H1 (cell line): ENCODE measurements around the gene TLE3. TPM values are rescaled to one million over a fixed set of nuclear protein-coding genes. Genes with fewer than 3 reads are reported as not detected.

Source experiments
- CTCF ChIA-PET: fragments of 300-600 bp; sonication (Branson Sonifier 250); formaldehyde crosslinking; loops from one replicate; lab custom pipeline; 2021; ENCODE audit not compliant: partially characterized antibody; lab: Charles Lee
- POLR2A ChIA-PET: fragments of 300-600 bp; sonication (Branson Sonifier 250); formaldehyde crosslinking; loops from one replicate; lab custom pipeline; 2021; ENCODE audit warnings: inconsistent platforms; ENCODE audit not compliant: partially characterized antibody; lab: Charles Lee
- DNase-seq, 2 experiments: peaks; one replicate each; pipeline versions ENCODE4 v3.0.0 to v3.0.0-alpha.2; 2010 to 2022; ENCODE audit warnings: low spot score in 2 of 2, low read depth in 1 of 2, mixed read lengths in 1 of 2
- FAIRE-seq: peaks from 2 replicates; lab custom pipeline; 2011; peaks lifted over from hg19 to GRCh38; lab: Jason Lieb, UNC
- H2AFZ ChIP-seq: 2 replicates; pipeline ENCODE4 v1.8.1; 2012; ENCODE audit warnings: low read length, inconsistent platforms
- H2AK5ac ChIP-seq: 2 replicates; pipeline ENCODE4 v1.6.1; 2013; ENCODE audit warnings: low read depth, low read length
- H2BK120ac ChIP-seq: replicated peaks from 2 replicates; pipeline ENCODE3; 2013; ENCODE audit warnings: low read depth, low read length, inconsistent platforms
- H2BK12ac ChIP-seq: 2 replicates; pipeline ENCODE4 v1.6.1; 2013; ENCODE audit warnings: low read depth, low read length
- H2BK15ac ChIP-seq: 2 replicates; pipeline ENCODE4 v1.6.1; 2013; ENCODE audit warnings: low read length
- H2BK20ac ChIP-seq: 2 replicates; pipeline ENCODE4 v1.6.1; 2013; ENCODE audit warnings: low read length
- H2BK5ac ChIP-seq: 2 replicates; pipeline ENCODE4 v1.6.1; 2013; ENCODE audit warnings: low read depth, low read length
- H3K14ac ChIP-seq: 2 replicates; pipeline ENCODE4 v1.6.1; 2013; ENCODE audit warnings: inconsistent platforms; ENCODE audit not compliant: insufficient read length
- H3K18ac ChIP-seq: 2 replicates; pipeline ENCODE4 v1.6.1; 2013; ENCODE audit warnings: low read length; ENCODE audit errors: extremely low read depth
- H3K23ac ChIP-seq: 2 replicates; pipeline ENCODE4 v1.6.1; 2013; ENCODE audit warnings: inconsistent platforms; ENCODE audit not compliant: insufficient read length
- H3K23me2 ChIP-seq: 2 replicates; pipeline ENCODE4 v1.6.1; 2013; ENCODE audit warnings: low read depth, low read length
- H3K27ac ChIP-seq: 2 replicates; pipeline ENCODE4 v1.6.1; 2011; ENCODE audit warnings: low read depth, low read length, inconsistent platforms
- H3K27me3 ChIP-seq, 4 experiments: replicated peaks in 1 of 4; 1 replicate in 1 of 4; 2 replicates in 3 of 4; pipeline versions ENCODE4 v1.6.1 to v1.8.1; 2011 to 2013; ENCODE audit warnings: low read length in 3 of 4, mild to moderate bottlenecking in 3 of 4, inconsistent platforms in 2 of 4, mixed read lengths in 2 of 4, moderate library complexity in 1 of 4; ENCODE audit not compliant: control insufficient read depth in 3 of 4, insufficient read depth in 3 of 4; ENCODE audit errors: extremely low read depth in 1 of 4
- H3K36me3 ChIP-seq, 4 experiments: 2 replicates each; pipeline versions ENCODE4 v1.6.1 to v1.8.1; 2011 to 2013; ENCODE audit warnings: mild to moderate bottlenecking in 4 of 4, low read length in 3 of 4, moderate library complexity in 2 of 4, control low read depth in 1 of 4, inconsistent platforms in 1 of 4; ENCODE audit not compliant: insufficient read depth in 4 of 4, control insufficient read depth in 2 of 4
- H3K4ac ChIP-seq: replicated peaks from 2 replicates; pipeline ENCODE3; 2013; ENCODE audit warnings: low read length, low read depth, mixed read lengths, inconsistent platforms; ENCODE audit not compliant: insufficient read length
- H3K4me1 ChIP-seq, 4 experiments: replicated peaks in 1 of 4; 1 replicate in 1 of 4; 2 replicates in 3 of 4; pipeline versions ENCODE4 v1.6.1 to v1.8.1; 2011 to 2013; ENCODE audit warnings: low read length in 3 of 4, inconsistent platforms in 2 of 4, mixed read lengths in 1 of 4; ENCODE audit not compliant: insufficient read depth in 4 of 4, control insufficient read depth in 3 of 4
- H3K4me2 ChIP-seq, 2 experiments: 2 replicates each; pipeline versions ENCODE4 v1.6.1 to v1.8.1; 2011 to 2013; ENCODE audit warnings: low read depth in 2 of 2, low read length in 2 of 2, control low read depth in 1 of 2, inconsistent platforms in 1 of 2, mild to moderate bottlenecking in 1 of 2; ENCODE audit not compliant: insufficient read depth in 1 of 2
- H3K4me3 ChIP-seq, 4 experiments: fragments of 200-600, 300-600 bp in 1 of 4; sonication (generic), shearing (Covaris generic), sonication (Bioruptor Twin) in 1 of 4; 2 replicates each; pipeline versions ENCODE4 v1.5.1 to v1.8.1; 2011 to 2016; ENCODE audit warnings: low read length in 4 of 4, low read depth in 3 of 4, control low read depth in 2 of 4, inconsistent platforms in 2 of 4, mild to moderate bottlenecking in 2 of 4, mixed read lengths in 1 of 4, moderate library complexity in 1 of 4; ENCODE audit not compliant: insufficient read depth in 2 of 4; ENCODE audit errors: extremely low read depth in 1 of 4
- H3K56ac ChIP-seq: replicated peaks from 2 replicates; pipeline ENCODE3; 2013; ENCODE audit warnings: low read depth, mild to moderate bottlenecking, mixed read lengths, low read length, inconsistent platforms; ENCODE audit not compliant: insufficient read length
- H3K79me1 ChIP-seq: 2 replicates; pipeline ENCODE4 v1.6.1; 2013; ENCODE audit warnings: low read depth, low read length, control low read depth
- H3K79me2 ChIP-seq, 2 experiments: 2 replicates each; pipeline versions ENCODE4 v1.6.1 to v1.8.1; 2012 to 2013; ENCODE audit warnings: low read length in 2 of 2, mild to moderate bottlenecking in 2 of 2, inconsistent platforms in 1 of 2; ENCODE audit not compliant: insufficient read depth in 2 of 2, control insufficient read depth in 1 of 2
- H3K9ac ChIP-seq, 4 experiments: replicated peaks in 1 of 4; 1 replicate in 1 of 4; 2 replicates in 3 of 4; pipeline versions ENCODE4 v1.6.1 to v1.8.1; 2011 to 2013; ENCODE audit warnings: low read depth in 3 of 4, low read length in 3 of 4, control low read depth in 2 of 4, mild to moderate bottlenecking in 2 of 4, moderate library complexity in 2 of 4, inconsistent platforms in 1 of 4; ENCODE audit errors: extremely low read depth in 1 of 4
- H3K9me3 ChIP-seq, 2 experiments: 2 replicates each; pipeline versions ENCODE4 v1.6.1 to v1.8.1; 2012 to 2013; ENCODE audit warnings: mild to moderate bottlenecking in 2 of 2, moderate library complexity in 2 of 2, control low read depth in 1 of 2, inconsistent platforms in 1 of 2, low read depth in 1 of 2, low read length in 1 of 2, mixed read lengths in 1 of 2; ENCODE audit not compliant: insufficient read depth in 2 of 2
- H4K20me1 ChIP-seq, 2 experiments: replicated peaks in 1 of 2; 2 replicates each; pipeline versions ENCODE3 to v1.8.1; 2011 to 2013; ENCODE audit warnings: inconsistent platforms in 2 of 2, low read length in 2 of 2, mild to moderate bottlenecking in 1 of 2; ENCODE audit not compliant: insufficient read depth in 2 of 2, control insufficient read depth in 1 of 2
- H4K5ac ChIP-seq: 2 replicates; pipeline ENCODE4 v1.6.1; 2013; ENCODE audit warnings: low read length, low read depth, mixed read lengths, inconsistent platforms; ENCODE audit not compliant: insufficient read length
- H4K8ac ChIP-seq: 2 replicates; pipeline ENCODE4 v1.8.0; 2013; ENCODE audit warnings: mild to moderate bottlenecking, moderate library complexity, low read length, inconsistent platforms; ENCODE audit not compliant: insufficient read depth; ENCODE audit errors: extremely low read depth
- H4K91ac ChIP-seq: replicated peaks from 2 replicates; pipeline ENCODE3; 2013; ENCODE audit warnings: low read length, mixed read lengths, inconsistent platforms; ENCODE audit not compliant: insufficient read length
- ASH2L ChIP-seq: fragments of 200-600, 300-600 bp; sonication (generic); IDR thresholded peaks from one replicate; pipeline ENCODE4 v1.7.1; 2017; ENCODE audit warnings: low read length
- BACH1 ChIP-seq: IDR thresholded peaks from 2 replicates; pipeline ENCODE4 v1.6.1; 2012; ENCODE audit warnings: low read length, improper control_type of control experiment
- BCL11A ChIP-seq, 2 experiments: IDR thresholded peaks; one replicate each; pipeline ENCODE4 v1.6.1; 2011; ENCODE audit warnings: low read depth in 2 of 2, low read length in 2 of 2, mild to moderate bottlenecking in 2 of 2
- CBX5 ChIP-seq: fragments of 300-800, 300-1000 bp; sonication (generic); IDR thresholded peaks from 2 replicates; pipeline ENCODE4 v1.7.1; 2016; ENCODE audit warnings: antibody characterized with exemption, low read length, low read depth
- CHD1 ChIP-seq: IDR thresholded peaks from 2 replicates; pipeline ENCODE4 v1.6.1; 2012; ENCODE audit warnings: low read depth, low read length, improper control_type of control experiment
- CTCF ChIP-seq, 3 experiments: IDR thresholded peaks; 1 replicate in 2 of 3; 2 replicates in 1 of 3; pipeline versions ENCODE4 v1.5.1 to v1.6.1; 2011; ENCODE audit warnings: low read length in 3 of 3, mild to moderate bottlenecking in 3 of 3, inconsistent platforms in 2 of 3, low read depth in 1 of 3, moderate library complexity in 1 of 3; ENCODE audit not compliant: insufficient read depth in 1 of 3; ENCODE audit errors: control extremely low read depth in 1 of 3
- RAD21 ChIP-seq, 2 experiments: IDR thresholded peaks in 1 of 2; conservative IDR thresholded peaks in 1 of 2; 2 replicates each; pipeline ENCODE4 v1.6.1; 2011; ENCODE audit warnings: low read depth in 2 of 2, low read length in 2 of 2, improper control_type of control experiment in 1 of 2, inconsistent platforms in 1 of 2, mild to moderate bottlenecking in 1 of 2, moderate library complexity in 1 of 2
- SUZ12 ChIP-seq: fragments of 200-600 bp; sonication (generic); IDR thresholded peaks from 2 replicates; pipeline ENCODE4 v1.6.1; 2012; ENCODE audit warnings: mild to moderate bottlenecking, inconsistent platforms, low read length, moderate library complexity, mixed read lengths
- WGBS, 2 experiments: shearing (Covaris generic) in 1 of 2; methylation state at CpG; one replicate each; pipeline versions ENCODE4 v1.1.6 to v1.1.7; 2013 to 2015; ENCODE audit warnings: low lambda C conversion rate in 2 of 2, mixed read lengths in 2 of 2, inconsistent platforms in 1 of 2, low coverage in 1 of 2, missing lambda C conversion rate in 1 of 2; ENCODE audit not compliant: insufficient replicate concordance in 2 of 2, insufficient coverage in 1 of 2, insufficient read length in 1 of 2; ENCODE audit errors: extremely low coverage in 1 of 2, missing lambda C conversion rate in 1 of 2; 5-methylcytosine and 5-hydroxymethylcytosine counted together
- polyA plus RNA-seq, 7 experiments: library from polyadenylated mRNA; depleted of rRNA in 3 of 7; stranded (reverse) in 5 of 7; unstranded in 2 of 7; fragments of >200 nt in 5 of 7; fragments of 200-250 nt in 2 of 7; gene quantifications; 1 replicate in 5 of 7; 2 replicates in 1 of 7; 4 replicates in 1 of 7; pipeline versions ENCODE4 v1.2.1 to v1.2.3, GENCODE V29; 2011 to 2013; ENCODE audit warnings: missing spikeins in 2 of 7, mixed read lengths in 2 of 7
- total RNA-seq: library from RNA; stranded (reverse); fragmentation: NEBNext Ultra II Directional; extraction: Animal tissue kit (Norgen Biotek cat#: 25700); gene quantifications from 2 replicates; pipeline ENCODE4 v1.2.1, GENCODE V29; 2021

Gene TLE3
- total and polyA plus RNA-seq, 2 of the 8 experiments (the other 6 are each of a cell fraction or from before 2014, with no cell fraction given), result 25.1 to 61.2 TPM

GRCh38 chr15:70140543-70141375 is 43.0 kb upstream of the TLE3 start:
- peak overlapping the region; percentile 88 for H2BK15ac ChIP-seq
- H2BK20ac ChIP-seq, result peak overlapping the region; percentile 76
- H2AFZ ChIP-seq, result no peak overlapping the region
- peak overlapping the region; percentile 55; the same call in 1 of the 2 replicates for H3K27ac ChIP-seq
- no peak overlapping the region for H3K23ac ChIP-seq
- no peaks in the 10 kb centered on the region for H3K79me1 ChIP-seq
- DNase-seq, result peak; percentile 64 to 67
- FAIRE-seq, result peak; percentile 93
- peaks cover 0 to 11% (median 5%) of the 10 kb centered on the region in 4 experiments; a peak in 4 of 7 replicates for H3K27me3 ChIP-seq
- peaks cover 13 to 27% (median 16%) of the 10 kb centered on the region in 4 experiments for H3K4me1 ChIP-seq
- H4K5ac ChIP-seq, result no peak overlapping the region
- ChIA-PET CTCF (interaction anchor here (0.7 to 2.6 kb wide), 22 partner anchors 8 to 666 kb away, joined by 3 to 8 read pairs (median 3); no protein-coding TSS in a partner anchor), POLR2A (interaction anchor here (0.9 to 5.5 kb wide), 8 partner anchors 9 to 56 kb away, joined by 3 to 70 read pairs (median 3); partner anchors contain the start of gene TLE3)
- H3K79me2 ChIP-seq, result no peaks in the 10 kb centered on the region
- H4K8ac ChIP-seq, result no peak overlapping the region
- H2BK12ac ChIP-seq, result 0 out of 2 replicates have a peak overlapping the region, but pooled peaks have one; percentile 78
- H3K36me3 ChIP-seq, result no peaks in the 10 kb centered on the region
- H3K9ac ChIP-seq, result no peak overlapping the region
- H3K56ac ChIP-seq, result no peak overlapping the region
- H2BK120ac ChIP-seq, result no peak overlapping the region
- peak overlapping the region; percentile 10 to 53; a peak in 2 of 4 replicates for H3K4me2 ChIP-seq
- no peak overlapping the region for H3K14ac ChIP-seq
- H4K91ac ChIP-seq, result peak overlapping the region; percentile 1
- no peak overlapping the region for H3K4ac ChIP-seq
- H3K4me3 ChIP-seq, result peak overlapping the region in 2 of 4 experiments; percentile 9 to 17; a peak in 3 of 8 replicates
- H3K23me2 ChIP-seq, result no peaks in the 10 kb centered on the region
- H4K20me1 ChIP-seq, result no peaks in the 10 kb centered on the region
- H2AK5ac ChIP-seq, result 0 out of 2 replicates have a peak overlapping the region, but pooled peaks have one; percentile 83
- peak overlapping the region; percentile 55; the same call in 1 of the 2 replicates for H2BK5ac ChIP-seq
- no peaks in the 10 kb centered on the region for H3K9me3 ChIP-seq
- WGBS, 2 experiments, result 34% methylated on average over 12 of the region's 12 CpGs; no CpG with 5 or more reads in 1 of the 2 experiments
- 0 out of 2 replicates have a peak overlapping the region, but pooled peaks have one; percentile 41 for H3K18ac ChIP-seq
- TF ChIP-seq RAD21 (IDR thresholded peaks at IDR 0.05 in 1 of 2, conservative IDR thresholded peaks at IDR 0.05 in 1 of 2; ENCODE audit: low read depth in 2 of 2, low read length in 2 of 2) (peak; percentile 2 to 29; a peak in 3 of 4 replicates), BACH1 (peak; percentile 87), ASH2L (no peak), SUZ12 (no peak), CHD1 (no peak), BCL11A (IDR thresholded peaks at IDR 0.05; ENCODE audit: low read depth in 2 of 2, low read length in 2 of 2) (no peak), CBX5 (no peak), CTCF (IDR thresholded peaks at IDR 0.05; ENCODE audit: control extremely low read depth in 1 of 3, insufficient read depth in 1 of 3, low read depth in 1 of 3, low read length in 3 of 3) (no peak)
